HG03066 (cell line): ENCODE measurements around the gene MGLL.

Experiments used
- ATAC-seq: cut with Tn5 transposase; IDR thresholded peaks from one replicate; pipeline ENCODE4 v1.9.1; 2021; ENCODE audit warnings: low read depth; ENCODE audit not compliant: unreplicated experiment

The MGLL gene

DNA sequence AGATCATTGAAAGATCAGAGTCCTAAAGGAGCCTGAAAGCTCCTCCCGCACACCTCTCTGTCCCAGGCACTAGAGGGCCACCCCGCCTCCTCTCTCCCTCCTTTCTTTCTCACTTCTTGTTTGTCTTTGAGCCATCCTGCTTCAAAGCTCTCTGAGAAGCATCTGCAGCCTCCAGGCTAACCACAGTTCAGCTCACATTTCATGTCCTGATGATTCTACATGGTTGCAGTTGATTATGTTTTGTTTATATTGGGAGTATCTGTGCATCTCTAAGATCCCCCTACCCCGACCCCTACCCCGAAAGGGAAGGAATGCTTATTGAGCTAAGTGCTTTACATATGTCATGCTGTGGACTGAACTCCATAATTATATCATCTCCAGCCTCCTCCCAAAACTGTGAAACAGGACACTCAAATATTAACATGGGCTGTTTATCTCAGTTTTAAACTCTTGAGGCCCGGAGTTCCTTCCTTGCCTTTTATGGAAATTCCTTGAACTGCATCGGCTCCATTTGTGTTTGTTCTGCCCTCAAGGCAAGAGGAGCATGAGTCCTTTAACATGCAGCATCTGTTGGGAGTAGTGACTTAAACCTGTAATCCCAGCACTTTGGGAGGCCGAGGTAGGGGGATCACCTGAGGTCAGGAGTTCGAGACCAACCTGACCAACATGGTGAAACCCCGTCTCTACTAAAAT lies 30.9 kb downstream of the MGLL start:
- ATAC-seq: peak; percentile 90

DNA sequence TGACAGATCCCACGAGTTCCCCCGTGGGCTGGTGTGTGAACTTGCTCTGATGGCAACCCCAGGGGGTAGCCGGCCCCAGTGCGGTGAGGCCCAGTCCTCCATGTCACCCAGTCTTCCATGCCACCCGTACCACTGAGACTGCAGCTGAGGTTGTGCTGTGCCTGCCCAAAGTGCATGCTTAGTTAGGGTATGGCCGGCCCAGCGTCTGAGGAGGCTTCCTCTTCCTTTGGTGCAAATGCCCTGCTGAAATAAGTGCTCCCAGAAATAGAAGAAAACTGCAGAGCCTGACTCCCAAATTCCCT lies 31.5 kb downstream of the MGLL start:
- ATAC-seq: no peak

DNA sequence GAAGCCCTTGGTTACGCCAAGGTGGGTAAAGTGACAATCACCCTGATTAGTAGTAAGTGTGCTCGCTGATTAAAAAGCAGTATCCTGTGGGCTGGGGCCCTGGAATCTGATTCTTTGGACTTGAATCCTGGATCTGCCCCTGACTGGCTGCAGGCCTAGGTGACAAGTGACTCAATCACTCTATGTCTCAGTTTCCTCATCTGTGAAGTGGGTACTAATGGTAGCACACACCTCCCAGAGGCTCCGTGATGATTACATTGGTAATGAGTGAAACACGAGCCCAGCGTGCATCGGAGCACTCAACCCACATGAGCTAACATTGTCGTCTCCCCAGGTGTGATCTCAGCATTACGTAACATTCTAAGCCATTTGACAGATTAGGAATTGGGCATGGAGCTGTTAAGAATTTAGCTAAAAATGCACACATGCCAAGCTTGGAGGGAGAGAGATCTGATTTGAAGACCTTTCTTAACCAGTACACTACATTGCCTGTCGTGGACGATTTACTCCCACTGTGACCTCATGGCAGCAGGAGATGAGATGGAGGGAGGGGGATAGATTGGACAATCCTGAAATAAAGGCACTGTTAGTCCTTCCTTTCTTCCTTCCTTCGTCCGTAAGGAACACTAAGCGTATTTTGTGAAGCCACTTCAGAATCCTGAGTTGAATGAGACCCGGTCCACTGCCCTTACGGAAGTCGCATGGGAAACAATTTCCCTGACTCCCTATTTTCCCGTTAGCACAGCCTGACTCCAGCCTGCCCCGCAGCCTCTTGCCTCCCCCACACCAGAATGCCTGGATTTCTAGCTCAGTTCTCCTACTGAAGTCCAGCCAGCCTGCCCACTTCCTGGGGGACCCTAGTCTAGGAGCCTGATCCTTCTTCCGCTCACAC lies 32.1 kb downstream of the MGLL start:
- ATAC-seq: no peak

DNA sequence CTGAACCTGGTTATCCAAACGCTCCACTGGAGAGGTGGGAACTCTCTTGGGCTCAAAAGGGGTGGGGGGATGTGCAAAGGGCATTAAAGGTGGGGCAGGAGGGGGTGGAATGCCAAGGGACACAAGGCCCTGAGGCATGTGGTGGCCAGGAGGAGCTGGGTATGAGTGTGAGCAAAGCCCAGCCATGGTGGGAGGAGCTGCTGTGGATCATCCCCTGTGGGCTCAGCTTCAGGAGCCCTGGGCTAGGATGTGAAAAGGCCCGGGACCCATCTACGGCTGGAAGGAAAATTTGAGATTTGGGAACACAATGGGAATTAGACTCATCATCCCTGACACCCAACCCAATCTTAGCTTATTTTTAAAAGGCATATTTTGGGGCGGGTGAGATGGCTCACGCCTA lies 33.3 kb downstream of the MGLL start:
- no peak for ATAC-seq

DNA sequence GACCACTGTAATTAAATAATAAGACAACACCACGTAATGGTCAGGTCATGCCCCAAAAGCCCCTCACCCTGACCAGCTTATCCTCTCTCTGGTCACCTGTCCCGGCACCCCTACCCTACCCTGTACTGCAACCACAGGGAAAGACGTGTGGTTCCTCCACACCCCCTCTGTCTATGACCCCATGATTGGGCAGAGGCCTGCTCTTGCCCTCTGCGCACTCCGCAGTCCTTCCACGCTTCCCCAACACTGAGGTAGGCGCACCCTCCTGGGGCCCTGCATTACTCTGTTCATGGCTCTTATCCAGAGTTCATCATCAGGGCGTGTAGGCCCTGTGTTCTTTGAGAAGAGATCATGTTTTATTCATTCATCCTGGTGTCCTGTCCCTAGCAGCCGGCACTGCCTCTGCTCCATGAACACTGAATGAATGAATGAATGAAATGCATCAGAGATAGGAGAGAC lies 33.8 kb downstream of the MGLL start:
- no peak for ATAC-seq

- ATAC-seq: no peak
These were observed 34.5 kb downstream of the MGLL start for GRCh38 chr3:127787571-127788365.

DNA sequence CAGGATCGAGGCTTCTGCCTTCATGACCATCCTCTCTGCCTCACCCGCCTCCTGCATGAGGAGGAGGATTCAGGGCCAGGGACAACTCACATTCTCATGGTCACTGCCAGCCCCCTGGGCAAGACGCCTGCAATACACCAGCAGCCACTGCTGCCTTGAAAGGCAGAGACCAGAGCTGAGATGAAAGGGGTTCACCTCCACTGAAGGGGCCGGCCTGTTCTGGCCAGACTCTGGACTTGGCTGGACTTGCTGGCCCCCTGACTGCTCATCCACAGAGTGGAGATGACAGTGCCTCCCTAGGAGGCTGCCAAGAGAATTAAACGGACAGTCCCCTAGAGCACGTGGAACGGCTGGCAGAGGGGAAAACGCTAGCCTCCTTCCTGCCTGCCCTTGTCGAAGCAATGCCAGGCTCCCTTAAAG lies 35.2 kb downstream of the MGLL start:
- ATAC-seq: no peak

- ATAC-seq: no peak
These were observed 35.8 kb downstream of the MGLL start for GRCh38 chr3:127786353-127787070.

GRCh38 chr3:127785711-127786265 lies 36.5 kb downstream of the MGLL start:
- ATAC-seq: no peak

GRCh38 chr3:127784865-127785710 lies 37.2 kb downstream of the MGLL start:
- ATAC-seq: no peak

DNA sequence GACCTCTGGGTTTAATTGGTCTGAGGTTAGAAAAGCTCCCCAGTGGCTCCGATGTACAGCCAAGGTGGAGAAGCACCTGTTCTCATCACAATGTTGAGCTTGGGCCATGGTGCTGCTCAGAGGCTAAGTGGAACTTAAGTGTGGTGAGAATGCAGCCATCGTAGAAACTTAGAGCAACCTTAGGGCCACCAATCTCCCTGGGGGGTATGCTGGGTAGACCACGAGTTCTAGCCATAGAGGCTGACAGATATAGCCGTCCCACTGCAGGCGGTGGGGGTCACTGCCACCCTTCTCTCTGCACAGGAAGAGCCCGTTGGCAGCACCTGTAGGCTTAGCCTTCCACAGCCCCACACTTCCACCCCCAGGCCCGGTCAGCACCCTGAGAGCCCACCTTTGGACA lies 38.0 kb downstream of the MGLL start:
- no peak for ATAC-seq

DNA sequence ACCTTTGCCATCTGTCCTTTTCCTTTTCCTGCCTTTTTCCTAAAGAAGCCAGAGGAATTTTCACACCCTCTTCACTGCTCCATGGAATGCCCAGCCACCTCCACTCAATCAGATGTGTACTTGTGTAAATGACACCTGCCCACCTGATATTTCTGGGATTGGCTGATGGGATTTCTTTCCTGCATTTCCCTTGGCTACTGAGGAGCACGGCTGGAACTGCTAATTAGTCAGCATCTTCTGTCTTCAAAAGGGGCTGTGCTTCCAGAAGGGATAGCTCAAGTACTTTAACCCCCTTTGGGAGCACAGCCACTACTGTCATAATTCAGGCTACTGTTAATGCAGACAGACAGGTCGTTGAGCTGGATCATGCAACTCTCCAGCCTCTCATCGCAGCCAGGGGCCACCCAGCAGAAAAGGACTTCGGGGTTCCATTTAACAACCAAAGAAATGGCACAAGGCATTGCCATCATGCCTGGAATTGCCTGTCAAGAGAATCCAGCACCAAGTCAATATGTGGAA lies 38.6 kb downstream of the MGLL start:
- no peak for ATAC-seq

DNA sequence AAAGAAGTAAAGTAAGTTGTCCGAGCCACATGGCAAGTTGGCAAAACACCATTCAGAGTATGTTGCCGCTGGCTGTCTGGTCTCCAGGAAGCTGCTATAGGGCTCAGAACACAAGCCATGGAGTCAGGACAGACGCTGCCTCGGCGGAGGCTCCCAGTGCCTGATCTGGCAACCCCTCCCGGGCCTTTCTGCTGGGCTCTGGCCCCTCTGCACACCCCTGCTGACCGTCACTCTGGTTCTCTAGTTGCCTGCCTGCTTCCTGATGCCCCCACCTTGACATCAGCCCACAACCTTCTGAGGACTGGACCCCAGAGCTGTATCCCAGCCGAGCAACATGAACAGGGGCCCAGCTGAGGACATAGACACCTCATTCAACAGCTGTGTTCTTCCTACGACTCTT lies 39.1 kb downstream of the MGLL start:
- ATAC-seq: no peak

DNA sequence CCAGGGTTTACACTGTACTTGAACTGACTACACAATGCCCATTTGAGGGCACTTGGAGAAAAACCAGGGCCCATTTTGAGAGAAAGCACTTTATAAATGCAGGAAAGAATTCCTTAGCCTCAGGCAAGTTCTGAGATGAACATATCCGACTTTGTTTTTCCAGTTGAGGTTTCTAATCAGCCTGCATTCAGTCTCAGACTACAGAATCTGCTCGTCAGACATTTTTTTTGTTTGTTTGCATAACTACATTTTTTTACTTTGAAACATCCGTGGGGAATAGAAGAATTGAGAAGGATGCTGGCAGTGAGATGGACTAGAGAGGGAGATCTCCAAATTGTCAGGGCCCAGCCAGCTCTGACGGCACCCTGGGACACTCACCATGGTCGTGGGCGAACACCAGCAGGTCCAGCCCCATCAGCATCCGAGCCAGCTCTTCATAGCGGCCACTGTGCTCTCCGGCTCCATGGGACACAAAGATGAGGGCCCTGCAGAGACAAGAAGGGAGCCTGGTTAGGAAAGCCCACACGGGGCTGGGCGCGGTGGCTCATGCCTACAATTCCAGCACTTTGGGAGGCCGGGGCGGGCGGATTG lies 40.8 kb downstream of the MGLL start:
- no peak for ATAC-seq

- ATAC-seq: no peak
These were observed 41.5 kb downstream of the MGLL start for GRCh38 chr3:127780536-127781400.

DNA sequence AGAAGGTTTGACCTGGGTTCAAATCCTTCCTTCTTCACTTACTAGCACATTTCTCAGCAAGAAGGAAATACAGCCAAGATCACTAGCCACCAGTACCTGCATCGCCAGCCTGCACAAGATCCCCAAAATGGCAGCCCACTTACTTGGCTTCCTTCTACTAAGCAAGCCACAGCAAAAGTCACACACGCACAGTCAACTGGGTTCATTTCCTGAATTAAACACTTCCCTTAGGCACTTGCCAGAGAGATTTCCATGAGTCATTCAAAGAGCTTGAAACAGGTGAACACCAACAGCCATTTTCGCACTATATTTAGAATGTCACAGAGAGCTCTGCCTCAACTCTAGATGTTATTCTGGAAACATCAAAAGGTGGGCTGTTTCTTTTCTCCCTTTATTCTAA lies 42.6 kb downstream of the MGLL start:
- ATAC-seq: peak; percentile 50

DNA sequence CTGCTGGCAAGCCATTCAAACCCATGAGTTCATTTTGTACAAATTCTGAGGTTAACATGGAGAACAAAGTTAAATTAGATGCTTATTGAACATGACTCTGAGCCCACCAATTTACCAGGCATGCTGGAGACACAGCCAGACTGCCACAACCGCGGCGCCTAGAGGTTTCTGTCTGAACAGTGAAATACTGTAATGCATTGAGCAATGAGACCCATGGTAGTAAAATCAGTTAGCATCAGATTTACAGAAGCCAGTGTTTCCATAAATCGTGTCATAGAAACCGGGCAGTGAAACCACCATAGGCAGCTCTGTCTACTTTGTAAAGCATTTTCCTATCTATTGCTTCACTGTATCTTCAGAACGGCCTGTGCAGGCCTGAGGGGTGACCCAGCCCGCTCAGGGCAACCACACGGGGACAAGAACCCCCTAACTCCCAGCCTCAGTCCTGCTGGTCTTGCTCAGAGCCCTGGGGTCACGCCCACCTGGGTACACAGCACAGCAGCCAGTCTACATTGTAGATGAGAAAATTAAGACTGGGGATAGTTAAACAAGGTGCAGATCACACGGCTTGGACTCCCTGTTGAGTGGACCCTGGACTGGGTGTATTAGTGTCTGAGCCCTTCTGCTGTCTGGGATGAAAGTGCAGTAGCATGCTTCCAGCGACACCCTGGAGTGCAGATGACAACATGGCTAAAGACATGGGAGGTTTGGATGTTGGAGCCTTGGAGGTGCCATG lies 44.2 kb downstream of the MGLL start:
- no peak for ATAC-seq
